ENCODE results near the gene KAT6B. TPM values are rescaled to one million over a fixed set of nuclear protein-coding genes. Genes with fewer than 3 reads are reported as not detected.
"Not testable (repeated sequence)": the region's sequence is repeated elsewhere in the genome, so short reads cannot be mapped to it uniquely, and the experiment has no call there.

KAT6B gene
- total and polyA plus RNA-seq, 2 experiments from 2014 or later, result 7.7 to 12.4 TPM

- Histone ChIP-seq H3F3A (ENCODE audit: insufficient read depth) (peaks cover 23% of the 10 kb centered on the region), H3K4me3 (no peak overlapping the region), H3K79me2 (ENCODE audit: insufficient read depth) (peaks cover 87% of the 10 kb centered on the region), H3K9me2 (ENCODE audit: insufficient read depth) (no peaks in the 10 kb centered on the region), H3K9ac (no peak overlapping the region), H4K20me1 (ENCODE audit: insufficient read depth) (0 out of 2 replicates have a peak, but pooled peaks cover 3% of the 10 kb centered on the region), H3K36me3 (ENCODE audit: low read depth) (no peaks in the 10 kb centered on the region), H3K9me3 (ENCODE audit: low read depth) (no peaks in the 10 kb centered on the region), H2AFZ (no peak overlapping the region), H3K27ac (no peak overlapping the region), H3K27me3 (replicated peaks; ENCODE audit: insufficient read depth) (no peaks in the 10 kb centered on the region), H3K4me2 (ENCODE audit: unreplicated experiment) (no peak overlapping the region), H3K4me1 (ENCODE audit: insufficient read depth) (peaks cover 24% of the 10 kb centered on the region)
- WGBS, 2 experiments (ENCODE audit: low coverage in 1 of 2, low lambda C conversion rate in 2 of 2, missing lambda C conversion rate in 2 of 2), result 91 to 93% methylated on average over 6 of the region's 6 CpGs
- no peak for DNase-seq
- TF ChIP-seq EZH2 (IDR thresholded peaks at IDR 0.05; ENCODE audit: insufficient read depth, poor library complexity, severe bottlenecking), result no peak
- TF ChIP-seq EZH2phosphoT487 (IDR thresholded peaks at IDR 0.05; ENCODE audit: insufficient read depth, low read depth), result no peak
- in situ Hi-C loops (cut with MboI), result no loop called here
These were observed 87.1 kb downstream of the KAT6B start for GRCh38 chr10:74913377-74913979.

- Histone ChIP-seq H3K36me3 (ENCODE audit: low read depth) (no peaks in the 10 kb centered on the region), H3K9ac (no peak overlapping the region), H3K27ac (no peak overlapping the region), H3K9me2 (ENCODE audit: insufficient read depth) (no peaks in the 10 kb centered on the region), H3K4me3 (no peak overlapping the region), H3K79me2 (ENCODE audit: insufficient read depth) (peaks cover 87% of the 10 kb centered on the region), H3K9me3 (ENCODE audit: low read depth) (no peaks in the 10 kb centered on the region), H3F3A (ENCODE audit: insufficient read depth) (peaks cover 23% of the 10 kb centered on the region), H2AFZ (no peak overlapping the region), H3K4me2 (ENCODE audit: unreplicated experiment) (no peak overlapping the region), H4K20me1 (ENCODE audit: insufficient read depth) (0 out of 2 replicates have a peak, but pooled peaks cover 3% of the 10 kb centered on the region), H3K4me1 (ENCODE audit: insufficient read depth) (peaks cover 18% of the 10 kb centered on the region), H3K27me3 (replicated peaks; ENCODE audit: insufficient read depth) (no peaks in the 10 kb centered on the region)
- no peak for TF ChIP-seq EZH2phosphoT487 (IDR thresholded peaks at IDR 0.05; ENCODE audit: insufficient read depth, low read depth)
- TF ChIP-seq EZH2 (IDR thresholded peaks at IDR 0.05; ENCODE audit: insufficient read depth, poor library complexity, severe bottlenecking), result no peak
- no peak for DNase-seq
- 94 to 100% methylated on average over 1 of the region's 1 CpG for WGBS, 2 experiments (ENCODE audit: low coverage in 1 of 2, low lambda C conversion rate in 2 of 2, missing lambda C conversion rate in 2 of 2)
- in situ Hi-C loops (cut with MboI), result no loop called here
These were observed 89.9 kb downstream of the KAT6B start for GRCh38 chr10:74916283-74916682.

GRCh38 chr10:74917481-74918077 lies 91.2 kb downstream of the KAT6B start:
- Histone ChIP-seq H3K36me3 (ENCODE audit: low read depth) (no peaks in the 10 kb centered on the region), H3K4me1 (ENCODE audit: insufficient read depth) (peaks cover 28% of the 10 kb centered on the region), H3K9me3 (ENCODE audit: low read depth) (no peaks in the 10 kb centered on the region), H3K27ac (peak overlapping the region; percentile 60), H3F3A (ENCODE audit: insufficient read depth) (peaks cover 29% of the 10 kb centered on the region), H3K9me2 (ENCODE audit: insufficient read depth) (no peaks in the 10 kb centered on the region), H3K79me2 (ENCODE audit: insufficient read depth) (peaks cover 88% of the 10 kb centered on the region), H4K20me1 (ENCODE audit: insufficient read depth) (0 out of 2 replicates have a peak, but pooled peaks cover 3% of the 10 kb centered on the region), H3K9ac (no peak overlapping the region), H3K4me3 (no peak overlapping the region), H3K4me2 (ENCODE audit: unreplicated experiment) (peak overlapping the region; percentile 25), H2AFZ (no peak overlapping the region), H3K27me3 (replicated peaks; ENCODE audit: insufficient read depth) (no peaks in the 10 kb centered on the region)
- peak; percentile 86 for DNase-seq
- in situ Hi-C loops (cut with MboI), result no loop called here
- TF ChIP-seq EZH2phosphoT487 (IDR thresholded peaks at IDR 0.05; ENCODE audit: insufficient read depth, low read depth) (no peak), EZH2 (IDR thresholded peaks at IDR 0.05; ENCODE audit: insufficient read depth, poor library complexity, severe bottlenecking) (no peak)

GRCh38 chr10:74919671-74920070 lies 93.3 kb downstream of the KAT6B start:
- TF ChIP-seq EZH2phosphoT487 (IDR thresholded peaks at IDR 0.05; ENCODE audit: insufficient read depth, low read depth), result no peak
- no peak for TF ChIP-seq EZH2 (IDR thresholded peaks at IDR 0.05; ENCODE audit: insufficient read depth, poor library complexity, severe bottlenecking)
- H2AFZ ChIP-seq, result no peak overlapping the region
- H3K79me2 ChIP-seq (ENCODE audit: insufficient read depth), result peaks cover 80% of the 10 kb centered on the region
- H3K4me2 ChIP-seq (ENCODE audit: unreplicated experiment), result no peak overlapping the region
- peaks cover 46% of the 10 kb centered on the region for H3K4me1 ChIP-seq (ENCODE audit: insufficient read depth)
- no peak overlapping the region for H3K4me3 ChIP-seq
- no peaks in the 10 kb centered on the region for H3K9me3 ChIP-seq (ENCODE audit: low read depth)
- no peaks in the 10 kb centered on the region for H3K27me3 ChIP-seq (replicated peaks; ENCODE audit: insufficient read depth)
- no peak overlapping the region for H3K27ac ChIP-seq
- DNase-seq, result no peak
- no peaks in the 10 kb centered on the region for H3K9me2 ChIP-seq (ENCODE audit: insufficient read depth)
- peaks cover 49% of the 10 kb centered on the region for H3F3A ChIP-seq (ENCODE audit: insufficient read depth)
- in situ Hi-C loops (cut with MboI), result no loop called here
- H3K9ac ChIP-seq, result no peak overlapping the region
- H3K36me3 ChIP-seq (ENCODE audit: low read depth), result no peaks in the 10 kb centered on the region
- H4K20me1 ChIP-seq (ENCODE audit: insufficient read depth), result no peaks in the 10 kb centered on the region

- H3K36me3 ChIP-seq (ENCODE audit: low read depth); H3K27me3 ChIP-seq (replicated peaks; ENCODE audit: insufficient read depth); H3K27ac ChIP-seq; H3K4me3 ChIP-seq; H3K9me2 ChIP-seq (ENCODE audit: insufficient read depth); H2AFZ ChIP-seq; H3K4me2 ChIP-seq (ENCODE audit: unreplicated experiment); H4K20me1 ChIP-seq (ENCODE audit: insufficient read depth); in situ Hi-C loops (cut with MboI); H3K9ac ChIP-seq; H3K9me3 ChIP-seq (ENCODE audit: low read depth); DNase-seq: not testable (repeated sequence)
- 74 to 81% methylated on average over 5 of the region's 5 CpGs for WGBS, 2 experiments (ENCODE audit: low coverage in 1 of 2, low lambda C conversion rate in 2 of 2, missing lambda C conversion rate in 2 of 2)
- peaks cover 60% of the 10 kb centered on the region for H3K4me1 ChIP-seq (ENCODE audit: insufficient read depth)
- H3K79me2 ChIP-seq (ENCODE audit: insufficient read depth), result peaks cover 72% of the 10 kb centered on the region
- peaks cover 63% of the 10 kb centered on the region for H3F3A ChIP-seq (ENCODE audit: insufficient read depth)
These were observed 94.7 kb downstream of the KAT6B start for GRCh38 chr10:74921070-74921469.
